ENCODE data around the gene EI24. TPM values are rescaled to one million over a fixed set of nuclear protein-coding genes. Genes with fewer than 3 reads are reported as not detected.

EI24 gene
- total and polyA plus RNA-seq, 9 of the 15 experiments (the other 6 are each of a cell fraction or from before 2014, with no cell fraction given), result 50.4 to 260 (median 168) TPM

DNA sequence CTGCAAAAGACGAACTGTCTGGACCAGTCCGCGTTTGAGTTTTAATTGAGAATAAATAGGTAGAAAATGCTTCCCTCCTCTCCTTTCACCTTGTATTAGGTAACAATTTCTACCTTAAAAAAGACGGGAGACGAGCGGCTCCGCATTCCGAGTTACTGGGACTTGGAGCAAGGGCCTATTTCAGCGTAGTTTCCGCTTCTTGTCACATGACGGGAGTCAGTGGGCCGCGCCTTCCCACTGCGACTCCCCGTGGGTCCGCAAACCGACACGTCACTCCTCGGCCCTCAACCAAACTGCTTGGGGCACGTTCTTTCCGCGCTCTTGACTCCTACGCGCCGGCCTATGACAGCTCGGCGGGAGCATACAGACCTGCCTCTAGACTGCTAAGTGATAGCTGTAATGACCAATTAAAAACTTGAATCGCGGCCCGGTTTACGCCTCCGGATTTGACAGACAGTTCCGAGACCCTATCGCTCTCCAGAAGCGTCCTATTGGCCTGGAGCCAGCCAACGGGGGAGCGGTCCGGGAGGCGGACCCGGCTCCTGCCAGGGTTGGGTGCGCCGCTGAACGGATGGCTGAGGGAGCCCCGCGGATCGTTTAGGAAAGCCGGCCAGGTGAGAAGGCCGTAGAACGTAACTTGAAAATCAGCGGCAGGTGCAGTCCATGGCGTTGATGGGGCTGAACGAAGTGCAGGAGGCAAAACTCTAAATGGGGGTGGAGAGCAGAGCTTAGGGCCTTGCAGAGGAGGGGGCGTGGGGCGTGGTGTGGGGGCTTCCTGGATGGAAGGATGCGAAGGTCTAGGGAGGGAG, 23.2 kb downstream of the EI24 start, which contains the start of gene STT3A (continued):
- TF ChIP-seq ETS2 (tag; IDR thresholded peaks at IDR 0.05; ENCODE audit: borderline replicate concordance, poor library complexity, severe bottlenecking) (no peak), JUN (IDR thresholded peaks at IDR 0.05; ENCODE audit: borderline replicate concordance, low read depth, low read length) (peak; percentile 51; the same call in 1 of the 2 replicates), JUN (CRISPR knock-in tag; IDR thresholded peaks at IDR 0.05; ENCODE audit: borderline replicate concordance) (no peak; the same call in 1 of the 2 replicates), NR2C1 (IDR thresholded peaks at IDR 0.05) (no peak; the same call in 1 of the 2 replicates), NR2C1 (tag; IDR thresholded peaks at IDR 0.05) (no peak), HDAC1 (IDR thresholded peaks at IDR 0.05) (peak; percentile 13 to 30; a peak in 3 of 4 replicates), TSC22D4 (tag; IDR thresholded peaks at IDR 0.05) (no peak), KAT2B (IDR thresholded peaks at IDR 0.05; ENCODE audit: low read depth, low read length) (no peak), ZNF175 (CRISPR knock-in tag; IDR thresholded peaks at IDR 0.05; ENCODE audit: low read depth) (peak; percentile 73), ZNF583 (CRISPR knock-in tag; IDR thresholded peaks at IDR 0.05) (no peak), GATAD2B (IDR thresholded peaks at IDR 0.05; ENCODE audit: borderline replicate concordance) (peak; percentile 65; the same call in 1 of the 2 replicates), TCF3 (CRISPR knock-in tag; IDR thresholded peaks at IDR 0.05) (no peak), POU5F1 (IDR thresholded peaks at IDR 0.05; ENCODE audit: borderline replicate concordance, low read depth, low read length, partially characterized antibody) (no peak)
- TF ChIP-seq, protein P1, sequence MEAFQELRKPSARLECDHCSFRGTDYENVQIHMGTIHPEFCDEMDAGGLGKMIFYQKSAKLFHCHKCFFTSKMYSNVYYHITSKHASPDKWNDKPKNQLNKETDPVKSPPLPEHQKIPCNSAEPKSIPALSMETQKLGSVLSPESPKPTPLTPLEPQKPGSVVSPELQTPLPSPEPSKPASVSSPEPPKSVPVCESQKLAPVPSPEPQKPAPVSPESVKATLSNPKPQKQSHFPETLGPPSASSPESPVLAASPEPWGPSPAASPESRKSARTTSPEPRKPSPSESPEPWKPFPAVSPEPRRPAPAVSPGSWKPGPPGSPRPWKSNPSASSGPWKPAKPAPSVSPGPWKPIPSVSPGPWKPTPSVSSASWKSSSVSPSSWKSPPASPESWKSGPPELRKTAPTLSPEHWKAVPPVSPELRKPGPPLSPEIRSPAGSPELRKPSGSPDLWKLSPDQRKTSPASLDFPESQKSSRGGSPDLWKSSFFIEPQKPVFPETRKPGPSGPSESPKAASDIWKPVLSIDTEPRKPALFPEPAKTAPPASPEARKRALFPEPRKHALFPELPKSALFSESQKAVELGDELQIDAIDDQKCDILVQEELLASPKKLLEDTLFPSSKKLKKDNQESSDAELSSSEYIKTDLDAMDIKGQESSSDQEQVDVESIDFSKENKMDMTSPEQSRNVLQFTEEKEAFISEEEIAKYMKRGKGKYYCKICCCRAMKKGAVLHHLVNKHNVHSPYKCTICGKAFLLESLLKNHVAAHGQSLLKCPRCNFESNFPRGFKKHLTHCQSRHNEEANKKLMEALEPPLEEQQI (IDR thresholded peaks at IDR 0.05), result no peak
- TF ChIP-seq, protein P2, sequence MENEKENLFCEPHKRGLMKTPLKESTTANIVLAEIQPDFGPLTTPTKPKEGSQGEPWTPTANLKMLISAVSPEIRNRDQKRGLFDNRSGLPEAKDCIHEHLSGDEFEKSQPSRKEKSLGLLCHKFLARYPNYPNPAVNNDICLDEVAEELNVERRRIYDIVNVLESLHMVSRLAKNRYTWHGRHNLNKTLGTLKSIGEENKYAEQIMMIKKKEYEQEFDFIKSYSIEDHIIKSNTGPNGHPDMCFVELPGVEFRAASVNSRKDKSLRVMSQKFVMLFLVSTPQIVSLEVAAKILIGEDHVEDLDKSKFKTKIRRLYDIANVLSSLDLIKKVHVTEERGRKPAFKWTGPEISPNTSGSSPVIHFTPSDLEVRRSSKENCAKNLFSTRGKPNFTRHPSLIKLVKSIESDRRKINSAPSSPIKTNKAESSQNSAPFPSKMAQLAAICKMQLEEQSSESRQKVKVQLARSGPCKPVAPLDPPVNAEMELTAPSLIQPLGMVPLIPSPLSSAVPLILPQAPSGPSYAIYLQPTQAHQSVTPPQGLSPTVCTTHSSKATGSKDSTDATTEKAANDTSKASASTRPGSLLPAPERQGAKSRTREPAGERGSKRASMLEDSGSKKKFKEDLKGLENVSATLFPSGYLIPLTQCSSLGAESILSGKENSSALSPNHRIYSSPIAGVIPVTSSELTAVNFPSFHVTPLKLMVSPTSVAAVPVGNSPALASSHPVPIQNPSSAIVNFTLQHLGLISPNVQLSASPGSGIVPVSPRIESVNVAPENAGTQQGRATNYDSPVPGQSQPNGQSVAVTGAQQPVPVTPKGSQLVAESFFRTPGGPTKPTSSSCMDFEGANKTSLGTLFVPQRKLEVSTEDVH (IDR thresholded peaks at IDR 0.05; ENCODE audit: low read depth, partially characterized antibody), result peak; percentile 70
- TF ChIP-seq, protein P3, sequence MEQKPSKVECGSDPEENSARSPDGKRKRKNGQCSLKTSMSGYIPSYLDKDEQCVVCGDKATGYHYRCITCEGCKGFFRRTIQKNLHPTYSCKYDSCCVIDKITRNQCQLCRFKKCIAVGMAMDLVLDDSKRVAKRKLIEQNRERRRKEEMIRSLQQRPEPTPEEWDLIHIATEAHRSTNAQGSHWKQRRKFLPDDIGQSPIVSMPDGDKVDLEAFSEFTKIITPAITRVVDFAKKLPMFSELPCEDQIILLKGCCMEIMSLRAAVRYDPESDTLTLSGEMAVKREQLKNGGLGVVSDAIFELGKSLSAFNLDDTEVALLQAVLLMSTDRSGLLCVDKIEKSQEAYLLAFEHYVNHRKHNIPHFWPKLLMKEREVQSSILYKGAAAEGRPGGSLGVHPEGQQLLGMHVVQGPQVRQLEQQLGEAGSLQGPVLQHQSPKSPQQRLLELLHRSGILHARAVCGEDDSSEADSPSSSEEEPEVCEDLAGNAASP (IDR thresholded peaks at IDR 0.05), result no peak
- TF ChIP-seq, protein P4, sequence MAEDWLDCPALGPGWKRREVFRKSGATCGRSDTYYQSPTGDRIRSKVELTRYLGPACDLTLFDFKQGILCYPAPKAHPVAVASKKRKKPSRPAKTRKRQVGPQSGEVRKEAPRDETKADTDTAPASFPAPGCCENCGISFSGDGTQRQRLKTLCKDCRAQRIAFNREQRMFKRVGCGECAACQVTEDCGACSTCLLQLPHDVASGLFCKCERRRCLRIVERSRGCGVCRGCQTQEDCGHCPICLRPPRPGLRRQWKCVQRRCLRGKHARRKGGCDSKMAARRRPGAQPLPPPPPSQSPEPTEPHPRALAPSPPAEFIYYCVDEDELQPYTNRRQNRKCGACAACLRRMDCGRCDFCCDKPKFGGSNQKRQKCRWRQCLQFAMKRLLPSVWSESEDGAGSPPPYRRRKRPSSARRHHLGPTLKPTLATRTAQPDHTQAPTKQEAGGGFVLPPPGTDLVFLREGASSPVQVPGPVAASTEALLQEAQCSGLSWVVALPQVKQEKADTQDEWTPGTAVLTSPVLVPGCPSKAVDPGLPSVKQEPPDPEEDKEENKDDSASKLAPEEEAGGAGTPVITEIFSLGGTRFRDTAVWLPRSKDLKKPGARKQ (CRISPR knock-in tag; IDR thresholded peaks at IDR 0.05), result no peak
- TF ChIP-seq, protein P5, sequence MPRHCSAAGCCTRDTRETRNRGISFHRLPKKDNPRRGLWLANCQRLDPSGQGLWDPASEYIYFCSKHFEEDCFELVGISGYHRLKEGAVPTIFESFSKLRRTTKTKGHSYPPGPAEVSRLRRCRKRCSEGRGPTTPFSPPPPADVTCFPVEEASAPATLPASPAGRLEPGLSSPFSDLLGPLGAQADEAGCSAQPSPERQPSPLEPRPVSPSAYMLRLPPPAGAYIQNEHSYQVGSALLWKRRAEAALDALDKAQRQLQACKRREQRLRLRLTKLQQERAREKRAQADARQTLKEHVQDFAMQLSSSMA (CRISPR knock-in tag; IDR thresholded peaks at IDR 0.05), result no peak
